WTC11 (cell line): ENCODE data around the gene ANAPC10. TPM values are rescaled to one million over a fixed set of nuclear protein-coding genes. Genes with fewer than 3 reads are reported as not detected.

ENCODE experiments used
- ATAC-seq: fragments of 200-7000 bp; cut with Tn5 transposase; 2 replicates; pipeline ENCODE4 v1.10.0; 2021; ENCODE audit warnings: mild to moderate bottlenecking, moderate library complexity
- Bru-seq: library from RNA; stranded (reverse); fragments of 400-500 nt; gene quantifications from one replicate; lab custom pipeline; 2021; lab: Mats Ljungman, UMichigan
- CTCF ChIA-PET: fragments of 300-600 bp; sonication (Branson Sonifier 250); formaldehyde crosslinking; loops from one replicate; lab custom pipeline; 2021; ENCODE audit warnings: antibody characterized with exemption; lab: Charles Lee
- POLR2A ChIA-PET: fragments of 350-600 bp; sonication (Branson Sonifier 250); formaldehyde crosslinking; loops from one replicate; lab custom pipeline; 2021; ENCODE audit warnings: antibody characterized with exemption; lab: Charles Lee
- DNase-seq: peaks from one replicate; pipeline ENCODE4 v3.0.0; 2021; ENCODE audit warnings: low spot score
- H3K27ac Mint-ChIP-seq: 2 replicates; pipeline ENCODE4 v1.8.0; 2021; ENCODE audit warnings: mixed read lengths
- H3K27me3 Mint-ChIP-seq: 2 replicates; pipeline ENCODE4 v1.8.0; 2021; ENCODE audit warnings: low read depth, mild to moderate bottlenecking, moderate library complexity, mixed read lengths
- H3K36me3 Mint-ChIP-seq: 2 replicates; pipeline ENCODE4 v1.8.0; 2021; ENCODE audit warnings: mixed read lengths
- H3K4me1 Mint-ChIP-seq: 2 replicates; pipeline ENCODE4 v1.8.0; 2022; ENCODE audit warnings: mixed read lengths
- H3K4me3 Mint-ChIP-seq: 2 replicates; pipeline ENCODE4 v1.8.0; 2021; ENCODE audit warnings: mild to moderate bottlenecking, moderate library complexity, mixed read lengths
- H3K9me3 Mint-ChIP-seq: 2 replicates; pipeline ENCODE4 v1.8.0; 2021; ENCODE audit warnings: mixed read lengths
- ATF1 ChIP-seq: sonication (generic); formaldehyde crosslinking; IDR thresholded peaks from 2 replicates; pipeline ENCODE4 v1.8.1; 2023; ENCODE audit warnings: mild to moderate bottlenecking, moderate library complexity, missing genetic modification reagents
- CBFB ChIP-seq: sonication (generic); formaldehyde crosslinking; IDR thresholded peaks from 2 replicates; pipeline ENCODE4 v1.8.1; 2022; ENCODE audit warnings: mild to moderate bottlenecking, low read depth, missing genetic modification reagents
- EMX1 ChIP-seq: fragments of 250-450 bp; sonication (Bioruptor Pico); IDR thresholded peaks from 2 replicates; pipeline ENCODE4 v1.8.0; 2021; ENCODE audit warnings: mild to moderate bottlenecking
- FOXJ3 ChIP-seq: sonication (generic); formaldehyde crosslinking; IDR thresholded peaks from 2 replicates; pipeline ENCODE4 v1.9.0; 2021; ENCODE audit warnings: missing genetic modification reagents, mild to moderate bottlenecking, borderline replicate concordance
- FOXP1 ChIP-seq: sonication (generic); formaldehyde crosslinking; IDR thresholded peaks from 2 replicates; pipeline ENCODE4 v1.8.0; 2022; ENCODE audit warnings: missing genetic modification reagents, mild to moderate bottlenecking, moderate library complexity, borderline replicate concordance
- JAZF1 ChIP-seq: fragments of 250-450 bp; sonication (Bioruptor Pico); IDR thresholded peaks from 2 replicates; pipeline ENCODE4 v1.9.0; 2021; ENCODE audit warnings: moderate library complexity, mild to moderate bottlenecking, inconsistent platforms
- JUN ChIP-seq: sonication (generic); formaldehyde crosslinking; IDR thresholded peaks from 2 replicates; pipeline ENCODE4 v1.8.0; 2023; ENCODE audit warnings: mild to moderate bottlenecking, missing genetic modification reagents
- MXD4 ChIP-seq: fragments of 250-450 bp; sonication (Bioruptor Pico); IDR thresholded peaks from 2 replicates; pipeline ENCODE4 v1.8.0; 2021; ENCODE audit warnings: mild to moderate bottlenecking, moderate library complexity, borderline replicate concordance
- NFE2L1 ChIP-seq: sonication (generic); formaldehyde crosslinking; IDR thresholded peaks from 2 replicates; pipeline ENCODE4 v1.8.1; 2023; ENCODE audit warnings: missing genetic modification reagents
- RORB ChIP-seq: fragments of 250-450 bp; sonication (Bioruptor Pico); IDR thresholded peaks from 2 replicates; pipeline ENCODE4 v1.9.0; 2021; ENCODE audit warnings: mild to moderate bottlenecking
- SOX15 ChIP-seq: fragments of 250-450 bp; sonication (Bioruptor Pico); IDR thresholded peaks from 2 replicates; pipeline ENCODE4 v1.9.0; 2021; ENCODE audit warnings: mild to moderate bottlenecking
- ZNF219 ChIP-seq: sonication (generic); formaldehyde crosslinking; IDR thresholded peaks from 2 replicates; pipeline ENCODE4 v1.8.0; 2023; ENCODE audit warnings: missing genetic modification reagents, mild to moderate bottlenecking, borderline replicate concordance
- ZNF232 ChIP-seq: sonication (generic); formaldehyde crosslinking; IDR thresholded peaks from 2 replicates; pipeline ENCODE4 v1.8.0; 2022; ENCODE audit warnings: mild to moderate bottlenecking, missing genetic modification reagents
- ZNF263 ChIP-seq: sonication (generic); formaldehyde crosslinking; IDR thresholded peaks from 2 replicates; pipeline ENCODE4 v1.8.1; 2022; ENCODE audit warnings: low read depth, mild to moderate bottlenecking, moderate library complexity, missing genetic modification reagents
- ZNF317 ChIP-seq: sonication (generic); formaldehyde crosslinking; IDR thresholded peaks from 2 replicates; pipeline ENCODE4 v1.8.1; 2023; ENCODE audit warnings: low read depth, mild to moderate bottlenecking, moderate library complexity, missing genetic modification reagents, borderline replicate concordance
- ZNF671 ChIP-seq: fragments of 250-450 bp; sonication (Bioruptor Pico); IDR thresholded peaks from 2 replicates; pipeline ENCODE4 v1.8.0; 2021; ENCODE audit warnings: mild to moderate bottlenecking
- long read RNA-seq, 3 experiments: library from RNA in 1 of 3; library from capped mRNA in 1 of 3; library from polyadenylated mRNA in 1 of 3; unstranded in 2 of 3; stranded (forward) in 1 of 3; transcript quantifications; one replicate each; pipeline ENCODE4 v2.0.0, GENCODE V29; 2021
- total RNA-seq: library from RNA; stranded (reverse); gene quantifications from 3 replicates; pipeline ENCODE4 v1.2.3, GENCODE V29; 2021
- TF ChIP-seq, protein P1 (sequence below): sonication (generic); formaldehyde crosslinking; IDR thresholded peaks from 2 replicates; pipeline ENCODE4 v1.8.0; 2022; ENCODE audit warnings: mild to moderate bottlenecking, missing genetic modification reagents
- TF ChIP-seq, protein P2 (sequence below): sonication (generic); formaldehyde crosslinking; IDR thresholded peaks from 2 replicates; pipeline ENCODE4 v1.8.0; 2023; ENCODE audit warnings: missing genetic modification reagents
- TF ChIP-seq, protein P3 (sequence below): sonication (generic); formaldehyde crosslinking; IDR thresholded peaks from 2 replicates; pipeline ENCODE4 v1.8.0; 2023; ENCODE audit warnings: mild to moderate bottlenecking, missing genetic modification reagents
- TF ChIP-seq, protein P4 (sequence below): fragments of 250-450 bp; sonication (Bioruptor Pico); conservative IDR thresholded peaks from 2 replicates; pipeline ENCODE4 v1.9.0; 2021; ENCODE audit warnings: mild to moderate bottlenecking
- TF ChIP-seq, protein P5 (sequence below): sonication (generic); formaldehyde crosslinking; IDR thresholded peaks from 2 replicates; pipeline ENCODE4 v1.8.1; 2023; ENCODE audit warnings: mild to moderate bottlenecking, missing genetic modification reagents, borderline replicate concordance
- TF ChIP-seq, protein P6 (sequence below): sonication (generic); formaldehyde crosslinking; IDR thresholded peaks from 2 replicates; pipeline ENCODE4 v1.8.1; 2022; ENCODE audit warnings: low read depth, mild to moderate bottlenecking, moderate library complexity, missing genetic modification reagents, borderline replicate concordance

Gene ANAPC10, protein sequence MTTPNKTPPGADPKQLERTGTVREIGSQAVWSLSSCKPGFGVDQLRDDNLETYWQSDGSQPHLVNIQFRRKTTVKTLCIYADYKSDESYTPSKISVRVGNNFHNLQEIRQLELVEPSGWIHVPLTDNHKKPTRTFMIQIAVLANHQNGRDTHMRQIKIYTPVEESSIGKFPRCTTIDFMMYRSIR
- total RNA-seq (17.7 to 20.8 TPM (median 18.2 TPM) in 3 replicates), Bru-seq, nascent RNA (percentile 79 among the genes with signal in this experiment)
- long read RNA-seq, experiment 1, transcript ANAPC10-209 (5 exons, 1,025 nt): major isoform, 20 of 51 reads
- long read RNA-seq, experiment 1, transcript ANAPC10-201 (5 exons, 868 nt): minor isoform, 6 of 51 reads
- long read RNA-seq, experiment 1, partial matches to known transcripts: 5 of 51 reads
- long read RNA-seq, experiment 1, other reads (novel, unspliced or antisense): 19 of 51 reads
- long read RNA-seq, experiment 2, transcript ANAPC10-209 (5 exons, 1,025 nt): major isoform, 11 of 21 reads
- long read RNA-seq, experiment 2, partial matches to known transcripts: 2 of 21 reads
- long read RNA-seq, experiment 2, other reads (novel, unspliced or antisense): 5 of 21 reads
- long read RNA-seq, experiment 3, transcript ANAPC10-201 (5 exons, 868 nt): minor isoform, 17 of 99 reads
- long read RNA-seq, experiment 3, transcript ANAPC10-209 (5 exons, 1,025 nt): major isoform, 50 of 99 reads
- long read RNA-seq, experiment 3, partial matches to known transcripts: 6 of 99 reads
- long read RNA-seq, experiment 3, other reads (novel, unspliced or antisense): 18 of 99 reads

DNA sequence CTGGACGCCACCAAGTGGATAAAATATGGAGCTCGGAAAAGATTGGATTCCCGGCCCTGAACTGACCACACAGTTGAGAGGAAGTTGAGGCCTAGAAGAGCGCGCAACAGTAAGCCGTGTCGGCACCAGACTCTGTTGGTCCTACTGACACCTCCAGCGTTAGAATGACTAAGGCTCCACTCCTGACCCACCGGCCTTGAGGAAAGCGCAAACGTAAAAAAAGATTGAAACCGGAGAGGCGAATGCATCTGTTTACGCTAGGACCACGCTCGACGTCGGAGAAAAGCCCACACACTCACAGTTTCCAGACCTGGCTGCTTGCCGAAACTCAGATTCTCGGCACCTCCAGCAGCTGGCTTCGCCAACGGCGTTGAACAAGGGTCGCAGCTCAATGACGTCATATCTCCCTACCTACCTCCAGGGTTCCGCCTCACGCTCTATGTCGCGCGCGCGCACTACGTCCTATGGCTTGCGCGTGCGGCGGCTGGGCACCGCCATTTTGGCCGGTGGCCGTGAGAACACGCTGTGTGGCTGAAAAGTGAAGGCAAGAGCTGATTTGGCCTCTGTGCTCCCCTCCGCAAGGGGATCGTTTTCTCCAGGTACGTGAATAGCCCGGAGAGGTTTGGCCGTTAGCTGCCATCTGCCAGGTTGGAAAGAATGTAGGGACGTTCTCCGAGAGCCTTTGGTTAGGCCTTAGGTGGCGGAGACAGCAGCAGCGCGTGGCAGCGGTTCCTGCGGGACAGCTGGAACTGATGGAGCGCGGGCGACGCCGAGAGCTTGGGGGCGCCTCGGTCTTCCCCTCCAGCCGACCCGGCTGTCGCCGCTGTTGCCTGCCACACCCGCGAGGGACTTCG lies at the start of gene ANAPC10, which contains the start of gene ABCE1:
TSS of gene ANAPC10 (minus strand) at position 376 of the 854 bp plus-strand sequence. CDS start 2,097 bp downstream, outside the sequence.
TSS of gene ABCE1 (plus strand) at position 491 of the 854 bp plus-strand sequence. CDS start 6,102 bp downstream, outside the sequence.
- ATAC-seq (peak; percentile 91), DNase-seq (peak; percentile 95)
- H3K27me3 Mint-ChIP-seq: no peaks in the 10 kb centered on the region
- peaks cover 15% of the 10 kb centered on the region for H3K4me1 Mint-ChIP-seq
- peaks cover 15% of the 10 kb centered on the region for H3K9me3 Mint-ChIP-seq
- ChIA-PET POLR2A (interaction anchor here (0.6 to 0.8 kb wide), 3 partner anchors 13 to 830 kb away, joined by 3 read pairs; partner anchors contain the start of gene HHIP), CTCF (interaction anchor here (0.7 kb wide), 1 partner anchor 31 kb away, joined by 3 read pairs; no protein-coding TSS in a partner anchor)
- peak within 1 kb of the TSS; percentile 96 for H3K4me3 Mint-ChIP-seq
- H3K27ac Mint-ChIP-seq: peak within 1 kb of the TSS; percentile 100
- H3K36me3 Mint-ChIP-seq: peaks cover 25% of the 10 kb centered on the region
- no peak for TF ChIP-seq ZNF671 (CRISPR knock-in tag)
- TF ChIP-seq JAZF1 (CRISPR knock-in tag): no peak
- TF ChIP-seq, protein P1, sequence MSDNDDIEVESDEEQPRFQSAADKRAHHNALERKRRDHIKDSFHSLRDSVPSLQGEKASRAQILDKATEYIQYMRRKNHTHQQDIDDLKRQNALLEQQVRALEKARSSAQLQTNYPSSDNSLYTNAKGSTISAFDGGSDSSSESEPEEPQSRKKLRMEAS (CRISPR knock-in tag): peak; percentile 98
- TF ChIP-seq ZNF219: no peak
- no peak for TF ChIP-seq EMX1
- TF ChIP-seq MXD4 (CRISPR knock-in tag): no peak
- TF ChIP-seq, protein P2, sequence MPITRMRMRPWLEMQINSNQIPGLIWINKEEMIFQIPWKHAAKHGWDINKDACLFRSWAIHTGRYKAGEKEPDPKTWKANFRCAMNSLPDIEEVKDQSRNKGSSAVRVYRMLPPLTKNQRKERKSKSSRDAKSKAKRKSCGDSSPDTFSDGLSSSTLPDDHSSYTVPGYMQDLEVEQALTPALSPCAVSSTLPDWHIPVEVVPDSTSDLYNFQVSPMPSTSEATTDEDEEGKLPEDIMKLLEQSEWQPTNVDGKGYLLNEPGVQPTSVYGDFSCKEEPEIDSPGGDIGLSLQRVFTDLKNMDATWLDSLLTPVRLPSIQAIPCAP (CRISPR knock-in tag): peak; percentile 51; the same call in 1 of the 2 replicates
- TF ChIP-seq, protein P3, sequence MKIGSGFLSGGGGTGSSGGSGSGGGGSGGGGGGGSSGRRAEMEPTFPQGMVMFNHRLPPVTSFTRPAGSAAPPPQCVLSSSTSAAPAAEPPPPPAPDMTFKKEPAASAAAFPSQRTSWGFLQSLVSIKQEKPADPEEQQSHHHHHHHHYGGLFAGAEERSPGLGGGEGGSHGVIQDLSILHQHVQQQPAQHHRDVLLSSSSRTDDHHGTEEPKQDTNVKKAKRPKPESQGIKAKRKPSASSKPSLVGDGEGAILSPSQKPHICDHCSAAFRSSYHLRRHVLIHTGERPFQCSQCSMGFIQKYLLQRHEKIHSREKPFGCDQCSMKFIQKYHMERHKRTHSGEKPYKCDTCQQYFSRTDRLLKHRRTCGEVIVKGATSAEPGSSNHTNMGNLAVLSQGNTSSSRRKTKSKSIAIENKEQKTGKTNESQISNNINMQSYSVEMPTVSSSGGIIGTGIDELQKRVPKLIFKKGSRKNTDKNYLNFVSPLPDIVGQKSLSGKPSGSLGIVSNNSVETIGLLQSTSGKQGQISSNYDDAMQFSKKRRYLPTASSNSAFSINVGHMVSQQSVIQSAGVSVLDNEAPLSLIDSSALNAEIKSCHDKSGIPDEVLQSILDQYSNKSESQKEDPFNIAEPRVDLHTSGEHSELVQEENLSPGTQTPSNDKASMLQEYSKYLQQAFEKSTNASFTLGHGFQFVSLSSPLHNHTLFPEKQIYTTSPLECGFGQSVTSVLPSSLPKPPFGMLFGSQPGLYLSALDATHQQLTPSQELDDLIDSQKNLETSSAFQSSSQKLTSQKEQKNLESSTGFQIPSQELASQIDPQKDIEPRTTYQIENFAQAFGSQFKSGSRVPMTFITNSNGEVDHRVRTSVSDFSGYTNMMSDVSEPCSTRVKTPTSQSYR (CRISPR knock-in tag): no peak
- no peak for TF ChIP-seq FOXJ3 (CRISPR knock-in tag)
- TF ChIP-seq FOXP1: no peak; the same call in 1 of the 2 replicates
- TF ChIP-seq CBFB (CRISPR knock-in tag): peak; percentile 96; the same call in 1 of the 2 replicates
- TF ChIP-seq ZNF317 (CRISPR knock-in tag): no peak
- TF ChIP-seq RORB (CRISPR knock-in tag): no peak
- TF ChIP-seq JUN: no peak; the same call in 1 of the 2 replicates
- TF ChIP-seq NFE2L1 (CRISPR knock-in tag): no peak; the same call in 1 of the 2 replicates
- TF ChIP-seq, protein P4, sequence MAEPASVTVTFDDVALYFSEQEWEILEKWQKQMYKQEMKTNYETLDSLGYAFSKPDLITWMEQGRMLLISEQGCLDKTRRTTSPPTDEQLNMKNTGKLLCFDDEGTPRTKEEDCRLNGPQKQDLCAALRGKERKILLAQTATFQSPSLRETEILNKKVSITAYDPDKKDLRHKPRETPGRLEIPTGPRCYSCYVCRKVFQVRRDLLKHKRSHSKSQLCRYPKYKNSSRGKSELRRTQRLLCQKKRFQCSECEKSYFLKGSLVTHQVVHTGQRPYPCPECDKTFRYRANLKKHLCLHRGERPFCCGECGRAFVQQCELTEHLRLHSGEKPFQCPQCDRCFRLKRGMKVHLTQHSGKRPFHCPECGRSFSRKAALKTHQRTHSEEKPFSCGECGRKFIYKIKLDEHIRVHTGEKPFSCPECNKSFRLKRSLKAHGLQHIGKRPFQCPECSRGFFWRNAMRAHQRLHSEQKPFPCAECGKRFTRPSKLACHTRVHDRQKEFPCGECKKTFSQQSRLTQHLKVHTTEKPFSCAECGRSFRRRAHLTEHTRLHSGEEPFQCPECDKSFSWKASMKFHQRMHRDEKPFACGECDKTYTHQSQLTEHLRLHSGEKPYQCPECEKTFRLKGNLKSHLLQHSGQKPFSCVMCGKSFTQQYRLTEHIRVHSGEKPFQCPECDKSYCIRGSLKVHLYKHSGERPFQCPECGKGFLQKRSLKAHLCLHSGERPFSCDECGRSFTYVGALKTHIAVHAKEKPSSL (CRISPR knock-in tag): no peak
- TF ChIP-seq SOX15: no peak
- TF ChIP-seq, protein P5, sequence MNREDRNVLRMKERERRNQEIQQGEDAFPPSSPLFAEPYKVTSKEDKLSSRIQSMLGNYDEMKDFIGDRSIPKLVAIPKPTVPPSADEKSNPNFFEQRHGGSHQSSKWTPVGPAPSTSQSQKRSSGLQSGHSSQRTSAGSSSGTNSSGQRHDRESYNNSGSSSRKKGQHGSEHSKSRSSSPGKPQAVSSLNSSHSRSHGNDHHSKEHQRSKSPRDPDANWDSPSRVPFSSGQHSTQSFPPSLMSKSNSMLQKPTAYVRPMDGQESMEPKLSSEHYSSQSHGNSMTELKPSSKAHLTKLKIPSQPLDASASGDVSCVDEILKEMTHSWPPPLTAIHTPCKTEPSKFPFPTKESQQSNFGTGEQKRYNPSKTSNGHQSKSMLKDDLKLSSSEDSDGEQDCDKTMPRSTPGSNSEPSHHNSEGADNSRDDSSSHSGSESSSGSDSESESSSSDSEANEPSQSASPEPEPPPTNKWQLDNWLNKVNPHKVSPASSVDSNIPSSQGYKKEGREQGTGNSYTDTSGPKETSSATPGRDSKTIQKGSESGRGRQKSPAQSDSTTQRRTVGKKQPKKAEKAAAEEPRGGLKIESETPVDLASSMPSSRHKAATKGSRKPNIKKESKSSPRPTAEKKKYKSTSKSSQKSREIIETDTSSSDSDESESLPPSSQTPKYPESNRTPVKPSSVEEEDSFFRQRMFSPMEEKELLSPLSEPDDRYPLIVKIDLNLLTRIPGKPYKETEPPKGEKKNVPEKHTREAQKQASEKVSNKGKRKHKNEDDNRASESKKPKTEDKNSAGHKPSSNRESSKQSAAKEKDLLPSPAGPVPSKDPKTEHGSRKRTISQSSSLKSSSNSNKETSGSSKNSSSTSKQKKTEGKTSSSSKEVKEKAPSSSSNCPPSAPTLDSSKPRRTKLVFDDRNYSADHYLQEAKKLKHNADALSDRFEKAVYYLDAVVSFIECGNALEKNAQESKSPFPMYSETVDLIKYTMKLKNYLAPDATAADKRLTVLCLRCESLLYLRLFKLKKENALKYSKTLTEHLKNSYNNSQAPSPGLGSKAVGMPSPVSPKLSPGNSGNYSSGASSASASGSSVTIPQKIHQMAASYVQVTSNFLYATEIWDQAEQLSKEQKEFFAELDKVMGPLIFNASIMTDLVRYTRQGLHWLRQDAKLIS (CRISPR knock-in tag): peak; percentile 89; the same call in 1 of the 2 replicates
- peak; percentile 93 for TF ChIP-seq ATF1 (CRISPR knock-in tag)
- no peak for TF ChIP-seq ZNF263 (CRISPR knock-in tag)
- TF ChIP-seq, protein P6, sequence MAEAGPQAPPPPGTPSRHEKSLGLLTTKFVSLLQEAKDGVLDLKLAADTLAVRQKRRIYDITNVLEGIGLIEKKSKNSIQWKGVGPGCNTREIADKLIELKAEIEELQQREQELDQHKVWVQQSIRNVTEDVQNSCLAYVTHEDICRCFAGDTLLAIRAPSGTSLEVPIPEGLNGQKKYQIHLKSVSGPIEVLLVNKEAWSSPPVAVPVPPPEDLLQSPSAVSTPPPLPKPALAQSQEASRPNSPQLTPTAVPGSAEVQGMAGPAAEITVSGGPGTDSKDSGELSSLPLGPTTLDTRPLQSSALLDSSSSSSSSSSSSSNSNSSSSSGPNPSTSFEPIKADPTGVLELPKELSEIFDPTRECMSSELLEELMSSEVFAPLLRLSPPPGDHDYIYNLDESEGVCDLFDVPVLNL (CRISPR knock-in tag): no peak
- TF ChIP-seq ZNF232: peak; percentile 96
